HEK293 (cell line): ENCODE data around the gene HMG20A.

ENCODE experiments used
- CTCF ChIA-PET: fragments of 350-600 bp; formaldehyde crosslinking; extraction: SDS; loops from one replicate; lab custom pipeline; 2021; ENCODE audit warnings: antibody characterized with exemption; lab: Yijun Ruan, JAX
- POLR2A ChIA-PET: fragments of 300-600 bp; formaldehyde crosslinking; extraction: SDS; loops from one replicate; lab custom pipeline; 2020; ENCODE audit warnings: antibody characterized with exemption, inconsistent platforms; lab: Yijun Ruan, JAX
- H3K27ac ChIP-seq: fragments of 200-500 bp; sonication (Bioruptor generic); 2 replicates; pipeline ENCODE4 v1.5.1; 2014; ENCODE audit warnings: low read depth, low read length, control low read depth, inconsistent platforms; ENCODE audit errors: extremely low read depth
- H3K36me3 ChIP-seq, 2 experiments: fragments of 200-500 bp in 1 of 2; sonication (Bioruptor generic) in 1 of 2; 1 replicate in 1 of 2; 2 replicates in 1 of 2; pipeline ENCODE4 v1.5.1; 2014 to 2017; ENCODE audit warnings: inconsistent platforms in 2 of 2, low read length in 2 of 2; ENCODE audit not compliant: control insufficient read depth in 2 of 2, insufficient read depth in 1 of 2
- H3K4me1 ChIP-seq: fragments of 200-500 bp; sonication (Bioruptor generic); 2 replicates; pipeline ENCODE4 v1.5.1; 2014; ENCODE audit warnings: mild to moderate bottlenecking, low read length, inconsistent platforms; ENCODE audit not compliant: control insufficient read depth, insufficient read depth
- H3K4me3 ChIP-seq: 2 replicates; pipeline ENCODE4 v1.5.1; 2011; ENCODE audit warnings: low read depth, mild to moderate bottlenecking, control low read depth, low read length, moderate library complexity
- H3K9me3 ChIP-seq: fragments of 200-500 bp; sonication (Bioruptor generic); 2 replicates; pipeline ENCODE4 v1.5.1; 2014; ENCODE audit warnings: low read depth, low read length, inconsistent platforms; ENCODE audit not compliant: control insufficient read depth, insufficient read depth
- MYNN ChIP-seq: fragments of 450-650 bp; formaldehyde crosslinking; IDR thresholded peaks from 2 replicates; pipeline ENCODE4 v1.5.1; 2016; ENCODE audit warnings: missing biosample characterization, missing genetic modification characterization, borderline replicate concordance
- REPIN1 ChIP-seq: fragments of 450-650 bp; formaldehyde crosslinking; IDR thresholded peaks from 2 replicates; pipeline ENCODE4 v1.5.1; 2017; ENCODE audit warnings: missing biosample characterization, missing genetic modification characterization, low read depth
- SCRT1 ChIP-seq: fragments of 450-650 bp; formaldehyde crosslinking; IDR thresholded peaks from 2 replicates; pipeline ENCODE4 v1.5.1; 2016; ENCODE audit warnings: missing biosample characterization, missing genetic modification characterization, borderline replicate concordance
- SP2 ChIP-seq: fragments of 450-650 bp; formaldehyde crosslinking; IDR thresholded peaks from 2 replicates; pipeline ENCODE4 v1.5.1; 2016; ENCODE audit warnings: missing biosample characterization, missing genetic modification characterization
- TRIM28 ChIP-seq: IDR thresholded peaks from 2 replicates; pipeline ENCODE4 v1.6.1; 2011; ENCODE audit warnings: low read length, control low read depth, borderline replicate concordance
- WT1 ChIP-seq: fragments of 450-650 bp; formaldehyde crosslinking; IDR thresholded peaks from 2 replicates; pipeline ENCODE4 v1.5.1; 2016; ENCODE audit warnings: missing biosample characterization, missing genetic modification characterization
- YY1 ChIP-seq: fragments of 450-650 bp; formaldehyde crosslinking; IDR thresholded peaks from 2 replicates; pipeline ENCODE4 v1.5.1; 2018; ENCODE audit warnings: missing biosample characterization, missing genetic modification characterization
- YY2 ChIP-seq: fragments of 450-650 bp; formaldehyde crosslinking; IDR thresholded peaks from 2 replicates; pipeline ENCODE4 v1.5.1; 2016; ENCODE audit warnings: missing biosample characterization, missing genetic modification characterization
- ZBTB26 ChIP-seq: fragments of 450-650 bp; formaldehyde crosslinking; optimal IDR thresholded peaks from 2 replicates; pipeline ENCODE3; 2016; ENCODE audit warnings: missing biosample characterization, mild to moderate bottlenecking, missing genetic modification characterization
- ZNF114 ChIP-seq: fragments of 450-650 bp; formaldehyde crosslinking; IDR thresholded peaks from 2 replicates; pipeline ENCODE4 v1.5.0; 2017; ENCODE audit warnings: missing biosample characterization, missing genetic modification characterization
- ZNF132 ChIP-seq: fragments of 450-650 bp; formaldehyde crosslinking; IDR thresholded peaks from 2 replicates; pipeline ENCODE4 v1.5.1; 2017; ENCODE audit warnings: missing biosample characterization, missing genetic modification characterization, borderline replicate concordance
- ZNF133 ChIP-seq: fragments of 450-650 bp; formaldehyde crosslinking; IDR thresholded peaks from 2 replicates; pipeline ENCODE4 v1.5.1; 2016; ENCODE audit warnings: missing biosample characterization, missing genetic modification characterization
- ZNF202 ChIP-seq: fragments of 450-650 bp; formaldehyde crosslinking; IDR thresholded peaks from 2 replicates; pipeline ENCODE4 v1.5.1; 2016; ENCODE audit warnings: missing biosample characterization, missing genetic modification characterization, borderline replicate concordance
- ZNF24 ChIP-seq: fragments of 450-650 bp; formaldehyde crosslinking; IDR thresholded peaks from 2 replicates; pipeline ENCODE4 v1.5.1; 2016; ENCODE audit warnings: missing biosample characterization, missing genetic modification characterization
- ZNF274 ChIP-seq, 2 experiments: fragments of 200-500 bp in 1 of 2; fragments of 450-650 bp in 1 of 2; sonication (Bioruptor generic) in 1 of 2; formaldehyde crosslinking in 1 of 2; IDR thresholded peaks; 2 replicates each; pipeline versions ENCODE4 v1.5.1 to v1.6.1; 2014 to 2016; ENCODE audit warnings: borderline replicate concordance in 1 of 2, inconsistent platforms in 1 of 2, low read length in 1 of 2, missing biosample characterization in 1 of 2, missing genetic modification characterization in 1 of 2
- ZNF280C ChIP-seq: fragments of 450-650 bp; formaldehyde crosslinking; IDR thresholded peaks from 2 replicates; pipeline ENCODE4 v1.5.1; 2016; ENCODE audit warnings: missing biosample characterization, missing genetic modification characterization
- ZNF530 ChIP-seq: fragments of 450-650 bp; formaldehyde crosslinking; IDR thresholded peaks from 2 replicates; pipeline ENCODE4 v1.5.1; 2016; ENCODE audit warnings: low read depth, missing biosample characterization, missing genetic modification characterization
- ZNF549 ChIP-seq: fragments of 450-650 bp; IDR thresholded peaks from 2 replicates; pipeline ENCODE4 v1.5.1; 2018; ENCODE audit warnings: missing biosample characterization, missing genetic modification characterization, mild to moderate bottlenecking, inconsistent platforms, moderate library complexity
- ZNF621 ChIP-seq: fragments of 450-650 bp; formaldehyde crosslinking; IDR thresholded peaks from 2 replicates; pipeline ENCODE4 v1.5.1; 2017; ENCODE audit warnings: missing biosample characterization, missing genetic modification characterization
- ZNF623 ChIP-seq: fragments of 450-650 bp; formaldehyde crosslinking; IDR thresholded peaks from 2 replicates; pipeline ENCODE4 v1.5.1; 2016; ENCODE audit warnings: missing biosample characterization, missing genetic modification characterization
- ZNF645 ChIP-seq: fragments of 450-650 bp; formaldehyde crosslinking; IDR thresholded peaks from 2 replicates; pipeline ENCODE4; 2016; ENCODE audit warnings: missing biosample characterization, missing genetic modification characterization
- ZNF654 ChIP-seq: fragments of 450-650 bp; formaldehyde crosslinking; IDR thresholded peaks from 2 replicates; pipeline ENCODE4 v1.5.1; 2016; ENCODE audit warnings: low read depth, missing biosample characterization, missing genetic modification characterization
- ZNF677 ChIP-seq: fragments of 450-650 bp; IDR thresholded peaks from 2 replicates; pipeline ENCODE4 v1.5.0; 2018; ENCODE audit warnings: missing biosample characterization, mild to moderate bottlenecking, missing genetic modification characterization, moderate library complexity
- ZNF704 ChIP-seq: fragments of 450-650 bp; formaldehyde crosslinking; IDR thresholded peaks from 2 replicates; pipeline ENCODE4 v1.5.1; 2016; ENCODE audit warnings: missing biosample characterization, missing genetic modification characterization
- ZNF747 ChIP-seq: fragments of 450-650 bp; formaldehyde crosslinking; IDR thresholded peaks from 2 replicates; pipeline ENCODE4 v1.5.1; 2016; ENCODE audit warnings: missing biosample characterization, missing genetic modification characterization
- ZNF768 ChIP-seq: fragments of 450-650 bp; formaldehyde crosslinking; IDR thresholded peaks from 2 replicates; pipeline ENCODE4 v1.5.1; 2018; ENCODE audit warnings: missing biosample characterization, mild to moderate bottlenecking, missing genetic modification characterization
- ZNF791 ChIP-seq: fragments of 450-650 bp; formaldehyde crosslinking; IDR thresholded peaks from 2 replicates; pipeline ENCODE4 v1.5.1; 2016; ENCODE audit warnings: missing biosample characterization, missing genetic modification characterization
- ZSCAN5A ChIP-seq: fragments of 450-650 bp; formaldehyde crosslinking; IDR thresholded peaks from 2 replicates; pipeline ENCODE4 v1.5.1; 2016; ENCODE audit warnings: missing biosample characterization, missing genetic modification characterization
- ZXDB ChIP-seq: fragments of 450-650 bp; formaldehyde crosslinking; IDR thresholded peaks from 2 replicates; pipeline ENCODE4 v1.5.1; 2016; ENCODE audit warnings: missing biosample characterization, missing genetic modification characterization

The HMG20A gene

GRCh38 chr15:77440378-77440999 is 19.8 kb downstream of the HMG20A start:
- H3K9me3 ChIP-seq, result no peaks in the 10 kb centered on the region
- CTCF ChIA-PET, result no interaction called here
- POLR2A ChIA-PET, result no interaction called here
- no peak overlapping the region for H3K4me3 ChIP-seq
- H3K36me3 ChIP-seq, result no peaks in the 10 kb centered on the region; a peak in 1 of 3 replicates
- TF ChIP-seq ZNF621 (tag by site-specific recombination) (no peak), ZNF202 (tag by site-specific recombination) (no peak), SCRT1 (tag by site-specific recombination) (no peak), ZNF747 (no peak), ZNF677 (tag by site-specific recombination) (no peak), ZNF623 (tag by site-specific recombination) (no peak), ZBTB26 (no peak), ZNF768 (tag by site-specific recombination) (no peak), SP2 (no peak), ZNF654 (tag by site-specific recombination) (no peak), ZNF549 (no peak), ZNF133 (no peak), REPIN1 (tag by site-specific recombination) (no peak), ZNF530 (tag by site-specific recombination) (no peak), ZNF274 (IDR thresholded peaks at IDR 0.05; ENCODE audit: low read length) (no peak), ZNF274 (tag by site-specific recombination; IDR thresholded peaks at IDR 0.05; ENCODE audit: borderline replicate concordance) (no peak)
- peaks cover 6% of the 10 kb centered on the region for H3K4me1 ChIP-seq
- H3K27ac ChIP-seq, result no peak overlapping the region

- Histone ChIP-seq H3K9me3 (no peaks in the 10 kb centered on the region; the same call in 1 of the 2 replicates), H3K4me3 (no peak overlapping the region), H3K36me3 (peaks cover 5 to 6% of the 10 kb centered on the region in 2 experiments; a peak in 1 of 3 replicates), H3K4me1 (peaks cover 15% of the 10 kb centered on the region), H3K27ac (no peak overlapping the region)
- ChIA-PET CTCF (interaction anchor here (0.5 to 0.6 kb wide), 3 partner anchors 15 to 338 kb away, joined by 3 to 4 read pairs (median 3); no protein-coding TSS in a partner anchor), POLR2A (no interaction called here)
- no peak for TF ChIP-seq ZNF280C (tag by site-specific recombination)
- TF ChIP-seq WT1 (tag by site-specific recombination), result no peak
- no peak for TF ChIP-seq ZNF768 (tag by site-specific recombination)
- TF ChIP-seq YY2 (tag by site-specific recombination), result no peak
- TF ChIP-seq ZSCAN5A (tag by site-specific recombination), result no peak
- TF ChIP-seq MYNN (tag by site-specific recombination), result no peak
- TF ChIP-seq ZXDB (tag by site-specific recombination), result no peak
- TF ChIP-seq ZNF132 (tag by site-specific recombination), result no peak
- no peak for TF ChIP-seq ZNF114 (tag by site-specific recombination)
- no peak for TF ChIP-seq YY1
- TF ChIP-seq TRIM28, result no peak
- TF ChIP-seq ZNF645 (tag by site-specific recombination), result no peak
- no peak for TF ChIP-seq ZNF791 (tag by site-specific recombination)
- no peak for TF ChIP-seq ZNF24
- TF ChIP-seq ZNF704 (tag by site-specific recombination), result no peak
Observed at GRCh38 chr15:77446840-77447390, 26.2 kb downstream of the HMG20A start.
